Nephron (organoid): Measurements from ENCODE around the gene TEX26.

Experiments used
- H3K27ac Mint-ChIP-seq, 3 experiments: 2 replicates each; pipeline ENCODE4 v1.8.0; 2020; ENCODE audit warnings: mixed read lengths in 3 of 3, mild to moderate bottlenecking in 2 of 3, moderate library complexity in 1 of 3
- H3K27me3 Mint-ChIP-seq: 2 replicates; pipeline ENCODE4 v1.8.0; 2021; ENCODE audit warnings: low read depth, mild to moderate bottlenecking, moderate library complexity, mixed read lengths
- H3K36me3 Mint-ChIP-seq: 2 replicates; pipeline ENCODE4 v1.8.0; 2020; ENCODE audit warnings: low read depth, mixed read lengths
- H3K4me1 Mint-ChIP-seq: 2 replicates; pipeline ENCODE4 v1.8.0; 2020; ENCODE audit warnings: mixed read lengths
- H3K4me3 Mint-ChIP-seq, 3 experiments: 2 replicates each; pipeline ENCODE4 v1.8.0; 2020; ENCODE audit warnings: mild to moderate bottlenecking in 3 of 3, mixed read lengths in 3 of 3, moderate library complexity in 2 of 3
- H3K9me3 Mint-ChIP-seq: 2 replicates; pipeline ENCODE4 v1.8.0; 2020; ENCODE audit warnings: mixed read lengths
- TF ChIP-seq, protein P1 (sequence below), 3 experiments: fragments of 200-600 bp; sonication (generic); IDR thresholded peaks; one replicate each; pipeline ENCODE4 v1.5.0; 2021; ENCODE audit warnings: antibody characterized with exemption in 3 of 3; ENCODE audit not compliant: unreplicated experiment in 3 of 3

Gene TEX26

DNA sequence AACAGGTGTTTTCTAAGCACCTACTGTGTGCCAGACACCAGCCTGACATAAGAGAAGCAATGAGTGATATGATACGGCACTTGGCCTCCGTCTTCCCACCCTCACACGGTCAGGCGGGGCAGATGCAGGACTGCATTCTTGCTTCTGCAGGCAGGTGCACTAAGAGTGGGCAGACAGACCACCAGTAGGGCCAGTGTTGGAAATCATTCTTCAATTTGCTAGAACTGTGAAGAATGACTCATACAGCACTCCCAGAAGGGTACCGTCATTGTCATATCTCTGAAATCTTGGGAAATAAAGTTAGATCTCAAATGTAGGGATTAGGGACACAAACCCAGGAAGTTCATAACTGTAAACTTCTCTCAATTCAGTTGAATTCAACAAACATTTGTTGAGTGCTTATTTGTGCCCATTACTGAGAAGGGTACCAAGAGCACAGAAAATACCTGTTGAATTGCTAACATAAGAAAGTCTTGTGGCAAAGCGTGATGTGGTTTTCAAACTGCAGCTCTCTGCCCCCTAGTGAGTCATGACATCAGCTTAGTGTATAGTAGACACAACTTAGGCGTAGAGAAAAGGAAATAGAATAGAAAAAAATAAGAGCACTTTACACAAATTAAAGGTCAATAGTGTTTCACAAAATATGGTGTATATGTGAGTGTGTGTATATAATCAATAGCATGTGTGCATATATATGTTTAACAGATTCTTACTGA, 76.1 kb downstream of the TEX26 start:
- Mint-ChIP-seq H3K27me3 (peaks cover 6% of the 10 kb centered on the region), H3K27ac (no peak overlapping the region), H3K4me1 (peaks cover 19% of the 10 kb centered on the region), H3K9me3 (no peaks in the 10 kb centered on the region), H3K4me3 (no peak overlapping the region), H3K36me3 (no peaks in the 10 kb centered on the region)
- TF ChIP-seq, protein P1, sequence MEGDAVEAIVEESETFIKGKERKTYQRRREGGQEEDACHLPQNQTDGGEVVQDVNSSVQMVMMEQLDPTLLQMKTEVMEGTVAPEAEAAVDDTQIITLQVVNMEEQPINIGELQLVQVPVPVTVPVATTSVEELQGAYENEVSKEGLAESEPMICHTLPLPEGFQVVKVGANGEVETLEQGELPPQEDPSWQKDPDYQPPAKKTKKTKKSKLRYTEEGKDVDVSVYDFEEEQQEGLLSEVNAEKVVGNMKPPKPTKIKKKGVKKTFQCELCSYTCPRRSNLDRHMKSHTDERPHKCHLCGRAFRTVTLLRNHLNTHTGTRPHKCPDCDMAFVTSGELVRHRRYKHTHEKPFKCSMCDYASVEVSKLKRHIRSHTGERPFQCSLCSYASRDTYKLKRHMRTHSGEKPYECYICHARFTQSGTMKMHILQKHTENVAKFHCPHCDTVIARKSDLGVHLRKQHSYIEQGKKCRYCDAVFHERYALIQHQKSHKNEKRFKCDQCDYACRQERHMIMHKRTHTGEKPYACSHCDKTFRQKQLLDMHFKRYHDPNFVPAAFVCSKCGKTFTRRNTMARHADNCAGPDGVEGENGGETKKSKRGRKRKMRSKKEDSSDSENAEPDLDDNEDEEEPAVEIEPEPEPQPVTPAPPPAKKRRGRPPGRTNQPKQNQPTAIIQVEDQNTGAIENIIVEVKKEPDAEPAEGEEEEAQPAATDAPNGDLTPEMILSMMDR (IDR thresholded peaks at IDR 0.05; ENCODE audit: unreplicated experiment in 3 of 3), result no peak

DNA sequence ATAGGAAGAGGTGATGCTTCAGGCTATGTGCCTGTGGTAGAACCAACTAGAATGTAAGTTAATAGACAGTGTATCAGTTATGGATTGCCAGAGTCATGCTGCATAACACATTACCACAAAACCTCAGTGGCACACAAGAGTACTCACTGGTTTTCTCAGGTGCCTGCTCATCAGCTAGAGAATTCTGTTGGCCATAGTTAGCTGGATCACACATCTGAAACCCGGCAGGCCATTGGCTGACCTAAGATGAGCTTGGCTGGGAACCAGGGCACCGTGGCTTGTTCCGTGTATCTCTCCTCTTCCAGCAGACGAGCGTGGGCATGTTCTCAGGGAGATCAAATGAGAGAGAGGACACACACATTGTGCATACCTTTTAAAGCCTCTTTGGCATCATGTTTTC, 76.7 kb downstream of the TEX26 start:
- peaks cover 3% of the 10 kb centered on the region for H3K27me3 Mint-ChIP-seq
- TF ChIP-seq, protein P1 (IDR thresholded peaks at IDR 0.05; ENCODE audit: unreplicated experiment in 3 of 3), result no peak
- no peak overlapping the region for H3K27ac Mint-ChIP-seq
- no peak overlapping the region for H3K4me3 Mint-ChIP-seq
- peaks cover 23% of the 10 kb centered on the region for H3K4me1 Mint-ChIP-seq
- H3K36me3 Mint-ChIP-seq, result no peaks in the 10 kb centered on the region
- no peaks in the 10 kb centered on the region for H3K9me3 Mint-ChIP-seq

DNA sequence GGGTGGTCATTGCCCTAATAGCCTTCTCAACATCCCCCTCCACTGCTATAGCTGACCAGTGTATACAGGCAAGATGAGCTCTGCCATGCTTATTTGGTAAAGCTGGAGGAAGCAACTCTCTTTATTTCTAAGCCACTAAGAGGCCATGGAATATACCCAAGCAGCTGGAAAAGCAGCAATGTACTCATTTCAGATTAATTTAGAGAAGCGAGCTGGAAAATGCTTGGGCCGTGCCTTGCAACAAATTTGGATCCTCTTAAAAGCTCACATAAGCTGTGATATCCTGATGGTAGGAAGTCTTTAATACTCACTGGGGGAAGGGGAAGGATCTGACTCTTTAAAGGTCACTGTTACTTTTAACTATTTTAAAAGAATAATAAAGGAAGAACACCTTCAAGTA, 77.8 kb downstream of the TEX26 start:
- Mint-ChIP-seq H3K4me3 (no peak overlapping the region), H3K27ac (no peak overlapping the region), H3K4me1 (peaks cover 27% of the 10 kb centered on the region), H3K9me3 (no peaks in the 10 kb centered on the region), H3K36me3 (no peaks in the 10 kb centered on the region), H3K27me3 (peaks cover 3% of the 10 kb centered on the region)
- TF ChIP-seq, protein P1 (IDR thresholded peaks at IDR 0.05; ENCODE audit: unreplicated experiment in 3 of 3), result no peak

DNA sequence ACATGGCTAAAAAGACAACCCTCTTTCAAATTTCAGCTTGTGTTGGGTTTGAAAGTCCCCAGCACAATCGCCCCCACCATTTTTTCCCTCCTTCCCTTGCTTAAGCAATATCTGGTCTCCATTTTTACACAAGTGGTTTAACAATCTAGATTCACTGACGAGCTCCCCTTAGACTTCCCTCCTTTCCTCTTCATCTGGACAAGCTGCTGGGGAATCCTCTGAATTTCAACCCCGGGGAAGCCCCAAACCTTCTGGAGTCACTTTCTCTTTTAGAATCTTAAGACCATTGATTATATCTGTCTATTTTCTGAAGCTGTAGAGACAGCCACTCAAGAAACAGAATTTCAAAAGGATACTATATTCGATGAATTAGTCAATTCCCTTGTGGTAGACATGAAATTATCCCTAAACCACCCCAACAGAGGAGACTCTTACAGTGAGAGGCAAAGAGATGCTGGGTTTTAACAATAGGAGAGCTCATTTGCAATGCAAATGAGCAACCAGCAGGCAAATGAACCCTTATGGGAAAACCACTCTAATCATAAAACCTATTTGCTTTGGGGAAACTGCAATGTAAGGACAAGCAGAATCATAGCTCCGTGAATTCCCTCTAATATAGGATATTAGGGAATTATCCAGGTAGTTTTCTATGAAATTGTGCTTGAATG, 78.9 kb downstream of the TEX26 start:
- H3K4me1 Mint-ChIP-seq, result peaks cover 27% of the 10 kb centered on the region
- no peaks in the 10 kb centered on the region for H3K36me3 Mint-ChIP-seq
- H3K27me3 Mint-ChIP-seq, result peaks cover 3% of the 10 kb centered on the region
- TF ChIP-seq, protein P1 (IDR thresholded peaks at IDR 0.05; ENCODE audit: unreplicated experiment in 3 of 3), result no peak
- H3K9me3 Mint-ChIP-seq, result no peaks in the 10 kb centered on the region
- H3K27ac Mint-ChIP-seq, result peak overlapping the region in 2 of 3 experiments; percentile 20 to 67
- no peak overlapping the region for H3K4me3 Mint-ChIP-seq

DNA sequence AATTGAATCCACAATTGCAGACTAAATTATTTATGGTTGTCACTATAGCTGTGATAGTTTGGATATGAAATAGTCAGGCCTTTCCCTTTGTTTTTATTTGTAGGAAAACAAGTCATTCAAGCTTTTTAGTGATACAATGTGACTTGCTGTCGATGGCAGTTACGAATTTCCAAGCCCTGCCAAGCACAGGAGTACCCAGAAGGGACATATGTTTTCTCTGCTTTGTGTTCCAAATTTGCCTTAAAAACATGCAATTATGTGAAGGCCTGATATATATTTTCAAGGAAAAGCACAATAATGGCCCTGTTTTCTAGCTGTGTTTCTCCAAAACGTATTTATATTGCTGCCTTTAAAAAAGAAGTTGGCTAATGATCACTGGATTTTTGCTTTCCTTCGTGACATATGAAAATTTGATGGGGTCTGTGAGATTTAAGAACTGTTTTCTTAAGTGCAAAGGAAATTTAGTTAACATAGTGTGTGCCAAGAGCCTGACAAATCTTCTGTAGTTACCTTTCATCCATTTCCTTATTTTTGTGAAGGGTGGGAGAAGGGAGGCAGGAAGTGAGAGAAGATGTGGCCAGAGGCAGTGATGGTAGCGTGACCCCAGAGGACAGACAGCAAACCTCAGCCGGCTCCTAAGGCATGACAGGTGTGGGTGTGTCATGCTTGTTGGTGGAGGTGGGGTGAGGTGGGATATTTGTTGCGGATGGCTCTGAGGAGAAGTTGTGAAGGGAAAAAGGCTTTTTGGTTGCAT, 79.6 kb downstream of the TEX26 start:
- Mint-ChIP-seq H3K36me3 (no peaks in the 10 kb centered on the region), H3K4me3 (no peak overlapping the region), H3K4me1 (peaks cover 27% of the 10 kb centered on the region), H3K9me3 (no peaks in the 10 kb centered on the region), H3K27me3 (peaks cover 3% of the 10 kb centered on the region), H3K27ac (peak overlapping the region; percentile 20 to 67 (median 30))
- TF ChIP-seq, protein P1 (IDR thresholded peaks at IDR 0.05; ENCODE audit: unreplicated experiment in 3 of 3), result no peak
